CD4-positive, alpha-beta T cell (primary cell): ENCODE results near the gene ATL1. TPM values are rescaled to one million over a fixed set of nuclear protein-coding genes. Genes with fewer than 3 reads are reported as not detected.
"Not testable (repeated sequence)": the region's sequence is repeated elsewhere in the genome, so short reads cannot be mapped to it uniquely, and the experiment has no call there.

Source experiments
- ATAC-seq: fragments of 200-7000 bp; cut with Tn5 transposase; one replicate; pipeline ENCODE4 v1.10.0; 2022; ENCODE audit warnings: mild to moderate bottlenecking; ENCODE audit not compliant: poor library complexity
- CTCF ChIA-PET: fragments of 350-600 bp; sonication (Branson Sonifier 250); formaldehyde crosslinking; loops from one replicate; lab custom pipeline; 2021; ENCODE audit warnings: antibody characterized with exemption, inconsistent platforms; lab: Charles Lee
- POLR2A ChIA-PET: fragments of 350-600 bp; sonication (Branson Sonifier 250); formaldehyde crosslinking; loops from one replicate; lab custom pipeline; 2021; ENCODE audit warnings: antibody characterized with exemption, inconsistent platforms; lab: Charles Lee
- DNase-seq, 14 experiments: peaks; one replicate each; pipeline ENCODE4 v3.0.0-alpha.2; 2013 to 2020; ENCODE audit warnings: mixed read lengths in 2 of 14
- H3K27ac ChIP-seq, 2 donors: one replicate each; pipeline versions ENCODE4 v1.5.1 to v1.7.0; 2013; ENCODE audit warnings: low read length in 2 of 2, low read depth in 1 of 2, mild to moderate bottlenecking in 1 of 2
- H3K27me3 ChIP-seq, 2 experiments: 1 replicate in 1 of 2; 2 replicates in 1 of 2; pipeline versions ENCODE4 v1.6.1 to v1.7.0; 2013; ENCODE audit warnings: low read length in 2 of 2, control low read depth in 1 of 2, mild to moderate bottlenecking in 1 of 2, moderate library complexity in 1 of 2; ENCODE audit not compliant: insufficient read depth in 2 of 2, control insufficient read depth in 1 of 2
- H3K36me3 ChIP-seq: one replicate; pipeline ENCODE4 v1.6.1; 2013; ENCODE audit warnings: low read length, control low read depth; ENCODE audit not compliant: insufficient read depth
- H3K4me1 ChIP-seq: one replicate; pipeline ENCODE4 v1.6.1; 2013; ENCODE audit warnings: low read length, control low read depth; ENCODE audit not compliant: insufficient read depth
- H3K4me3 ChIP-seq: one replicate; pipeline ENCODE4 v1.5.1; 2013; ENCODE audit warnings: mild to moderate bottlenecking, low read length, moderate library complexity
- H3K9me3 ChIP-seq, 2 experiments: 1 replicate in 1 of 2; 2 replicates in 1 of 2; pipeline versions ENCODE4 v1.6.1 to v1.7.0; 2013; ENCODE audit warnings: low read length in 2 of 2, mild to moderate bottlenecking in 2 of 2, control low read depth in 1 of 2, moderate library complexity in 1 of 2; ENCODE audit not compliant: control insufficient read depth in 1 of 2, insufficient read depth in 1 of 2
- H3K27ac Mint-ChIP-seq: one replicate; pipeline ENCODE4 v1.8.0; 2020; ENCODE audit warnings: mixed read lengths
- H3K27me3 Mint-ChIP-seq: one replicate; pipeline ENCODE4 v1.8.0; 2021; ENCODE audit warnings: mixed read lengths
- H3K36me3 Mint-ChIP-seq: one replicate; pipeline ENCODE4 v1.8.0; 2021; ENCODE audit warnings: low read depth, mixed read lengths
- H3K4me1 Mint-ChIP-seq: one replicate; pipeline ENCODE4 v1.8.0; 2021; ENCODE audit warnings: low read depth, mixed read lengths
- H3K4me3 Mint-ChIP-seq: one replicate; pipeline ENCODE4 v1.8.0; 2020; ENCODE audit warnings: mild to moderate bottlenecking, mixed read lengths
- H3K9me3 Mint-ChIP-seq: one replicate; pipeline ENCODE4 v1.8.0; 2020; ENCODE audit warnings: mixed read lengths
- CTCF ChIP-seq: fragments of 200-600 bp; IDR thresholded peaks from one replicate; pipeline ENCODE4 v1.8.0; 2022; ENCODE audit warnings: antibody characterized with exemption, mild to moderate bottlenecking
- intact Hi-C, 2 experiments: fragments of 100-400 bp; cut with DNase I in 1 of 2; cut with micrococcal nuclease in 1 of 2; formaldehyde crosslinking; loops; one replicate each; pipeline versions ENCODE4 v1.15.1 to v1.9.0; 2023 to 2025; cut with DNase I, micrococcal nuclease
- total RNA-seq, 174 experiments: library from RNA in 2 of 174; stranded (reverse) in 2 of 174; gene quantifications; one replicate each; pipeline ENCODE4 v1.2.3 and lab custom pipeline; 2021 to 2026

Gene ATL1
- total RNA-seq, 2 experiments from 2014 or later, result 1.2 TPM

- intact Hi-C loops, result no loop called here
- no peak overlapping the region for H3K4me3 Mint-ChIP-seq
- ChIA-PET CTCF (no interaction called here), POLR2A (no interaction called here)
- no peak for ATAC-seq
- H3K4me3 ChIP-seq, result no peak overlapping the region
- no peak for TF ChIP-seq CTCF
- no peaks in the 10 kb centered on the region for H3K36me3 Mint-ChIP-seq
- no peaks in the 10 kb centered on the region for H3K36me3 ChIP-seq
- no peaks in the 10 kb centered on the region for H3K4me1 ChIP-seq
- H3K27me3 ChIP-seq, result peaks cover 0 to 4% of the 10 kb centered on the region in 2 experiments
- H3K27ac ChIP-seq, result no peak overlapping the region
- peaks cover 14% of the 10 kb centered on the region for H3K4me1 Mint-ChIP-seq
- H3K27me3 Mint-ChIP-seq, result no peaks in the 10 kb centered on the region
- H3K27ac Mint-ChIP-seq, result no peak overlapping the region
- peaks cover 0 to 4% of the 10 kb centered on the region in 2 experiments for H3K9me3 ChIP-seq
- DNase-seq, result no peak
- no peaks in the 10 kb centered on the region for H3K9me3 Mint-ChIP-seq
Observed at GRCh38 chr14:50545618-50546017, 14.3 kb upstream of the ATL1 start.

- intact Hi-C loops, result no loop called here
- TF ChIP-seq CTCF, result no peak
- POLR2A ChIA-PET, result no interaction called here
- H3K4me3 ChIP-seq, result no peak overlapping the region
- H3K27me3 Mint-ChIP-seq, result peaks cover 30% of the 10 kb centered on the region
- peaks cover 13% of the 10 kb centered on the region for H3K9me3 Mint-ChIP-seq
- H3K4me1 ChIP-seq, result no peaks in the 10 kb centered on the region
- H3K36me3 ChIP-seq, result no peaks in the 10 kb centered on the region
- ATAC-seq (no peak), DNase-seq (no peak)
- H3K27ac Mint-ChIP-seq, result no peak overlapping the region
- H3K27me3 ChIP-seq, result peaks cover 0 to 7% of the 10 kb centered on the region in 2 experiments
- peaks cover 7% of the 10 kb centered on the region for H3K4me1 Mint-ChIP-seq
- H3K36me3 Mint-ChIP-seq, result no peaks in the 10 kb centered on the region
- CTCF ChIA-PET, result no interaction called here
- no peak overlapping the region for H3K4me3 Mint-ChIP-seq
- peaks cover 3 to 15% of the 10 kb centered on the region in 2 experiments for H3K9me3 ChIP-seq
- H3K27ac ChIP-seq, result no peak overlapping the region
Observed at GRCh38 chr14:50550294-50550693, 9.7 kb upstream of the ATL1 start.

- no peaks in the 10 kb centered on the region for H3K36me3 ChIP-seq
- H3K4me3 Mint-ChIP-seq, result no peak overlapping the region
- ChIA-PET POLR2A (no interaction called here), CTCF (no interaction called here)
- no peak overlapping the region for H3K27ac Mint-ChIP-seq
- peaks cover 13% of the 10 kb centered on the region for H3K9me3 Mint-ChIP-seq
- no peak overlapping the region for H3K27ac ChIP-seq
- H3K4me1 ChIP-seq, result no peaks in the 10 kb centered on the region
- H3K4me1 Mint-ChIP-seq, result peaks cover 7% of the 10 kb centered on the region
- no peak for ATAC-seq
- H3K9me3 ChIP-seq, result peaks cover 3 to 15% of the 10 kb centered on the region in 2 experiments
- TF ChIP-seq CTCF, result no peak
- no peak overlapping the region for H3K4me3 ChIP-seq
- peaks cover 42% of the 10 kb centered on the region for H3K27me3 Mint-ChIP-seq
- H3K27me3 ChIP-seq, result peaks cover 2 to 7% of the 10 kb centered on the region in 2 experiments
- intact Hi-C loops, result no loop called here
- no peaks in the 10 kb centered on the region for H3K36me3 Mint-ChIP-seq
- DNase-seq, result no peak
Observed at GRCh38 chr14:50551877-50552276, 8.1 kb upstream of the ATL1 start.

GRCh38 chr14:50552796-50553195 is 7.1 kb upstream of the ATL1 start:
- intact Hi-C loops, H3K4me3 Mint-ChIP-seq, H3K36me3 ChIP-seq, H3K4me1 ChIP-seq, H3K4me1 Mint-ChIP-seq, POLR2A ChIA-PET, H3K36me3 Mint-ChIP-seq, ATAC-seq, H3K27ac Mint-ChIP-seq, CTCF ChIA-PET, DNase-seq, H3K4me3 ChIP-seq, H3K27ac ChIP-seq: not testable (repeated sequence)
- H3K27me3 ChIP-seq, result peaks cover 10% of the 10 kb centered on the region in 2 experiments
- Mint-ChIP-seq H3K9me3 (peaks cover 13% of the 10 kb centered on the region), H3K27me3 (peaks cover 51% of the 10 kb centered on the region)
- peaks cover 3 to 15% of the 10 kb centered on the region in 2 experiments for H3K9me3 ChIP-seq
